Measurements from ENCODE around the gene PTGR3. TPM values are rescaled to one million over a fixed set of nuclear protein-coding genes. Genes with fewer than 3 reads are reported as not detected.

Gene PTGR3
- total RNA-seq, 4 donors from 2014 or later: 16.9 to 24.3 (median 21.1) TPM

- TF ChIP-seq, protein P1, sequence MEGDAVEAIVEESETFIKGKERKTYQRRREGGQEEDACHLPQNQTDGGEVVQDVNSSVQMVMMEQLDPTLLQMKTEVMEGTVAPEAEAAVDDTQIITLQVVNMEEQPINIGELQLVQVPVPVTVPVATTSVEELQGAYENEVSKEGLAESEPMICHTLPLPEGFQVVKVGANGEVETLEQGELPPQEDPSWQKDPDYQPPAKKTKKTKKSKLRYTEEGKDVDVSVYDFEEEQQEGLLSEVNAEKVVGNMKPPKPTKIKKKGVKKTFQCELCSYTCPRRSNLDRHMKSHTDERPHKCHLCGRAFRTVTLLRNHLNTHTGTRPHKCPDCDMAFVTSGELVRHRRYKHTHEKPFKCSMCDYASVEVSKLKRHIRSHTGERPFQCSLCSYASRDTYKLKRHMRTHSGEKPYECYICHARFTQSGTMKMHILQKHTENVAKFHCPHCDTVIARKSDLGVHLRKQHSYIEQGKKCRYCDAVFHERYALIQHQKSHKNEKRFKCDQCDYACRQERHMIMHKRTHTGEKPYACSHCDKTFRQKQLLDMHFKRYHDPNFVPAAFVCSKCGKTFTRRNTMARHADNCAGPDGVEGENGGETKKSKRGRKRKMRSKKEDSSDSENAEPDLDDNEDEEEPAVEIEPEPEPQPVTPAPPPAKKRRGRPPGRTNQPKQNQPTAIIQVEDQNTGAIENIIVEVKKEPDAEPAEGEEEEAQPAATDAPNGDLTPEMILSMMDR (IDR thresholded peaks at IDR 0.05): no peak
- DNase-seq (ENCODE audit: low spot score): no peak
- no peak for ATAC-seq (ENCODE audit: low FRiP score)
Observed at GRCh38 chr18:75227535-75228296, 18.8 kb upstream of the PTGR3 start.

GRCh38 chr18:75226956-75227316, 18.0 kb upstream of the PTGR3 start:
- TF ChIP-seq, protein P1 (IDR thresholded peaks at IDR 0.05): no peak
- no peak for DNase-seq (ENCODE audit: low spot score)
- ATAC-seq (ENCODE audit: low FRiP score): no peak

DNA sequence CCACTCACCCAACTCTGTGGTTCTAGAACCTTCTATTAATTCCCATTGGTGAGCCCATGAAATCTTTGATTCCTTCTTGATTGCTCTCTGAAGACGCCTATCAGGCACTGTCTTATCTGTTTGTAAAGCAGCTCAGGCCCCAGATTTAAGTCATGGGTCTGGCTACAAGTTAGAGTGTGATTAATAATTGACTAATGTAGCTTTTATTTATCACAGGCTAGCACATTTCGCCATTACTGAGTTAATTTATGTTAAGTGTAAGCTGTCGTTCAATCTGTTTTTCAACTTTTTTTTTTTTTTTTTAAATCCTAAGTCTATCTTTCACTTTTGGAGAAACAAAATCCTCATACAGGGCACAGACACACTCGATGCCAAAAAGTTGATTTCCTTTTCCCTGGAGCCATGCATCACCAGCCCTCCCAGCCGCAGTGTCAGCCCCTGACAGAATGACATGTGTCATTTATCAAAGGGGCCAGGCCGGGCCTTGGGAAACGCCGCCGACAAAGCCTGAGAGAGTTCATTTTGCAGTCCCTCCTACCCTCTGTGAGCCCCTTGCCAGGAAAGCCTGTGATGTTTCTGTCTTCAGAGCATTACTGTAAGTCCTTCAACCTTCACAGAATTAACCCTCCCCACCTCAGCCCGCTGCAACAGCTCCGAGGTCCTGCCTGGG, 17.5 kb upstream of the PTGR3 start:
- peak; percentile 44 for ATAC-seq (ENCODE audit: low FRiP score)
- TF ChIP-seq, protein P1 (IDR thresholded peaks at IDR 0.05): no peak
- no peak for DNase-seq (ENCODE audit: low spot score)

DNA sequence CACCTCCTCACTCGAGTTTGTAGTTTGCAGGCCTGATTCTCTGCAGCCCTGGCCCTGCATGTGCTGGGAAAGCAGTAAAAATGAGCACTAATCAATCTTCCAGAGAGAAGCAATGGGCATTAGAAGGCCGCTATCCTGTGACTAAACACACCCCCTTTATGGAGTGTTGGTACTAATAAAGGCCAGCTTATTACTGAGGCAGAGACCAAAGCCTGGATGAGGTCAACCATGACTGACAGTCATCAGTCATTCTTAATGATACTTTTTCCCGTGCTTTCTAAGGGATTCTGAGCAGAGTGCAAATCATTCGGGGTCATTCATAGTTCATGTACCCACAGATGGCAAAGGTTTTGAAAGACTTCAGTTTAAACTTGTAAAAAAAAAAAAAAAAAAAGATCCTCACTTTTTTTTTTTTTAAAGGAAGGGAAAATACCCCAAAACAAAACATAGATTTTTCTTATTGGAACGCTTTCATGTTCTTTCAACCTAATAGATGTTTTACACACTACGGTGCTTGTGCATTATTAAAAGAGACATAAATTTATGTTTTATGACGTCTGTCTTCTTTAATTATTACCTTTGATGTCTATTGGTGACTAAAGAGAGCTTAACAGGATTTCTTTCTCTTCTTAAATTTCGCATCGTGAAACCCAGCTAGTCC, 14.9 kb upstream of the PTGR3 start:
- TF ChIP-seq, protein P1 (IDR thresholded peaks at IDR 0.05): no peak
- DNase-seq (ENCODE audit: low spot score): no peak

GRCh38 chr18:75222407-75222806, 13.5 kb upstream of the PTGR3 start:
- TF ChIP-seq, protein P1 (IDR thresholded peaks at IDR 0.05): no peak
- no peak for DNase-seq (ENCODE audit: low spot score)
- ATAC-seq (ENCODE audit: low FRiP score): no peak

More for the DNA sequence above, 14.9 kb upstream of the PTGR3 start:
- ATAC-seq (ENCODE audit: low FRiP score): no peak

GRCh38 chr18:75221897-75222296, 13.0 kb upstream of the PTGR3 start:
- DNase-seq (ENCODE audit: low spot score): no peak
- no peak for ATAC-seq (ENCODE audit: low FRiP score)
- TF ChIP-seq, protein P1 (IDR thresholded peaks at IDR 0.05): no peak
